Fibroblast of lung (primary cell): ENCODE data around the gene TH.

Experiments
- EZH2 ChIP-seq: IDR thresholded peaks from 2 replicates; pipeline ENCODE4 v1.5.1; 2012; ENCODE audit warnings: low read length, control low read depth, mild to moderate bottlenecking; ENCODE audit errors: missing control alignments
- TF ChIP-seq, protein P1 (sequence below), 2 donors: IDR thresholded peaks in 1 of 2; conservative IDR thresholded peaks in 1 of 2; 1 replicate in 1 of 2; 2 replicates in 1 of 2; pipeline ENCODE4 v1.5.1; 2011 to 2012; ENCODE audit warnings: low read length in 2 of 2, control low read depth in 1 of 2, inconsistent platforms in 1 of 2, low read depth in 1 of 2, mild to moderate bottlenecking in 1 of 2

DNA sequence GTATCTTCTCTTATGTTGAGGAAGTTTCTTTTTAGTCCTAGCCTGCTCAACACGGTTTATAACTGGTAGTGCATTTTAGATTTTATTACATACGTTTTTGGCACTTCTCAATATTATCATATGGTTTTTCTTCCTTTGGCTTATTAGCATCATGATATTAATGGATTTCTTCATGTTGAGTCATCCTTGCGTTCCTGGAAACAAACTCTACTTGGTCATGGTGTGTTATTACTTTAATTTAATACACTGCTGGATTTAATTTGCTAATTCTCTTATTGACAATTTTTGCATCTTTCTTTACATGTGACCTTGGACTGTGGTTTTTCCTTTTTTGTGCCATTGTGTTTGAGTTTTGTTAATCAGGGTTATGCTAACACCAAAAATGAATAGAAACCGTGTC lies 52.9 kb downstream of the TH start:
- TF ChIP-seq, protein P1, sequence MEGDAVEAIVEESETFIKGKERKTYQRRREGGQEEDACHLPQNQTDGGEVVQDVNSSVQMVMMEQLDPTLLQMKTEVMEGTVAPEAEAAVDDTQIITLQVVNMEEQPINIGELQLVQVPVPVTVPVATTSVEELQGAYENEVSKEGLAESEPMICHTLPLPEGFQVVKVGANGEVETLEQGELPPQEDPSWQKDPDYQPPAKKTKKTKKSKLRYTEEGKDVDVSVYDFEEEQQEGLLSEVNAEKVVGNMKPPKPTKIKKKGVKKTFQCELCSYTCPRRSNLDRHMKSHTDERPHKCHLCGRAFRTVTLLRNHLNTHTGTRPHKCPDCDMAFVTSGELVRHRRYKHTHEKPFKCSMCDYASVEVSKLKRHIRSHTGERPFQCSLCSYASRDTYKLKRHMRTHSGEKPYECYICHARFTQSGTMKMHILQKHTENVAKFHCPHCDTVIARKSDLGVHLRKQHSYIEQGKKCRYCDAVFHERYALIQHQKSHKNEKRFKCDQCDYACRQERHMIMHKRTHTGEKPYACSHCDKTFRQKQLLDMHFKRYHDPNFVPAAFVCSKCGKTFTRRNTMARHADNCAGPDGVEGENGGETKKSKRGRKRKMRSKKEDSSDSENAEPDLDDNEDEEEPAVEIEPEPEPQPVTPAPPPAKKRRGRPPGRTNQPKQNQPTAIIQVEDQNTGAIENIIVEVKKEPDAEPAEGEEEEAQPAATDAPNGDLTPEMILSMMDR (conservative IDR thresholded peaks at IDR 0.05 in 1 of 2, IDR thresholded peaks at IDR 0.05 in 1 of 2; ENCODE audit: low read depth in 1 of 2, low read length in 2 of 2) = no peak
- no peak for TF ChIP-seq EZH2
